HG02870 (cell line): ENCODE data around the gene RAB9B.

ENCODE experiments used
- ATAC-seq: cut with Tn5 transposase; IDR thresholded peaks from one replicate; pipeline ENCODE4 v1.9.1; 2021; ENCODE audit warnings: mild to moderate bottlenecking, moderate library complexity; ENCODE audit not compliant: unreplicated experiment

RAB9B gene

GRCh38 chrX:103773445-103773844, 58.6 kb downstream of the RAB9B start:
- no peak for ATAC-seq
